ENCODE measurements around the gene HDAC5. TPM values are rescaled to one million over a fixed set of nuclear protein-coding genes. Genes with fewer than 3 reads are reported as not detected.
"Not testable (repeated sequence)": the region's sequence is repeated elsewhere in the genome, so short reads cannot be mapped to it uniquely, and the experiment has no call there.

The HDAC5 gene
- total and polyA plus RNA-seq, 3 donors from 2014 or later, result 43.3 to 141 (median 94.1) TPM

- 83 to 86% methylated on average over 15 to 16 of the region's 16 CpGs for WGBS, 2 donors
- no peaks in the 10 kb centered on the region for H3K36me3 ChIP-seq (ENCODE audit: low read depth, missing control alignments)
Measured at GRCh38 chr17:44102849-44103622, 20.4 kb downstream of the HDAC5 start.

GRCh38 chr17:44101858-44102257, 21.6 kb downstream of the HDAC5 start:
- H3K9me3 ChIP-seq; intact Hi-C loops (cut with DNase I; ENCODE audit: low total_unique reads); H3K27ac ChIP-seq; DNase-seq; H3K27me3 ChIP-seq; H3K36me3 ChIP-seq (ENCODE audit: low read depth, missing control alignments); H3K4me3 ChIP-seq: not testable (repeated sequence)
- H3K4me1 ChIP-seq, result peaks cover 15% of the 10 kb centered on the region
- 89 to 90% methylated on average over 6 of the region's 6 CpGs for WGBS, 2 donors

More at GRCh38 chr17:44102849-44103622, 20.4 kb downstream of the HDAC5 start:
- intact Hi-C loops (cut with DNase I; ENCODE audit: low total_unique reads), result no loop called here
- TF ChIP-seq POLR2A (IDR thresholded peaks at IDR 0.05) (no peak), CTCF (IDR thresholded peaks at IDR 0.05) (no peak)
- H3K27ac ChIP-seq, result no peak overlapping the region
- no peak for DNase-seq
- H3K9me3 ChIP-seq, result no peaks in the 10 kb centered on the region
- H3K27me3 ChIP-seq, result no peaks in the 10 kb centered on the region
- H3K4me1 ChIP-seq, result peaks cover 15% of the 10 kb centered on the region
- H3K4me3 ChIP-seq, result no peak overlapping the region

GRCh38 chr17:44097110-44097958, 26.1 kb downstream of the HDAC5 start:
- TF ChIP-seq POLR2A (IDR thresholded peaks at IDR 0.05) (no peak), CTCF (IDR thresholded peaks at IDR 0.05) (no peak)
- intact Hi-C loops (cut with DNase I; ENCODE audit: low total_unique reads), result no loop called here

GRCh38 chr17:44095647-44096496, 27.6 kb downstream of the HDAC5 start:
- no peaks in the 10 kb centered on the region for H3K27me3 ChIP-seq
- no peaks in the 10 kb centered on the region for H3K9me3 ChIP-seq
- H3K4me1 ChIP-seq, result peaks cover 35% of the 10 kb centered on the region
- TF ChIP-seq POLR2A (IDR thresholded peaks at IDR 0.05) (no peak), CTCF (IDR thresholded peaks at IDR 0.05) (no peak)
- 26 to 36% methylated on average over 12 of the region's 12 CpGs for WGBS, 2 donors
- peak; percentile 78 for DNase-seq
- H3K36me3 ChIP-seq (ENCODE audit: low read depth, missing control alignments), result no peaks in the 10 kb centered on the region
- peak overlapping the region; percentile 83 to 84 for H3K27ac ChIP-seq
- peak overlapping the region in 1 of 2 donors; percentile 5 for H3K4me3 ChIP-seq
- intact Hi-C loops (cut with DNase I; ENCODE audit: low total_unique reads), result no loop called here

More at GRCh38 chr17:44097110-44097958, 26.1 kb downstream of the HDAC5 start:
- 59 to 67% methylated on average over 3 to 13 of the region's 13 CpGs for WGBS, 2 donors
- H3K36me3 ChIP-seq (ENCODE audit: low read depth, missing control alignments), result no peaks in the 10 kb centered on the region
- no peaks in the 10 kb centered on the region for H3K27me3 ChIP-seq
- peaks cover 35% of the 10 kb centered on the region for H3K4me1 ChIP-seq
- DNase-seq, result no peak
- no peaks in the 10 kb centered on the region for H3K9me3 ChIP-seq
- peak overlapping the region; percentile 39 to 84 for H3K27ac ChIP-seq
- no peak overlapping the region for H3K4me3 ChIP-seq

GRCh38 chr17:44095388-44095646, 28.1 kb downstream of the HDAC5 start:
- Histone ChIP-seq H3K9me3 (no peaks in the 10 kb centered on the region), H3K4me3 (no peak overlapping the region), H3K27ac (peak overlapping the region; percentile 83 to 84), H3K36me3 (ENCODE audit: low read depth, missing control alignments) (no peaks in the 10 kb centered on the region), H3K27me3 (no peaks in the 10 kb centered on the region), H3K4me1 (peaks cover 35% of the 10 kb centered on the region)
- 5 to 12% methylated on average over 2 of the region's 2 CpGs for WGBS, 2 donors
- no peak for DNase-seq
- intact Hi-C loops (cut with DNase I; ENCODE audit: low total_unique reads), result no loop called here
- TF ChIP-seq CTCF (IDR thresholded peaks at IDR 0.05), result no peak
- no peak for TF ChIP-seq POLR2A (IDR thresholded peaks at IDR 0.05)
